SK-N-SH (cell line): Measurements from ENCODE around the gene TSPAN11. TPM values are rescaled to one million over a fixed set of nuclear protein-coding genes. Genes with fewer than 3 reads are reported as not detected.

Experiments used
- CTCF ChIA-PET: fragments of 300-600, 350-600 bp; formaldehyde crosslinking; extraction: SDS; loops from one replicate; lab custom pipeline; 2021; lab: Yijun Ruan, JAX
- POLR2A ChIA-PET: fragments of 350-600 bp; sonication (Branson Sonifier 250); formaldehyde crosslinking; extraction: SDS; loops from one replicate; lab custom pipeline; 2020; ENCODE audit warnings: antibody characterized with exemption, inconsistent platforms; lab: Yijun Ruan, JAX
- DNase-seq: peaks from one replicate; pipeline ENCODE4 v3.0.0; 2012
- H2AFZ ChIP-seq: fragments of 200-600 bp; sonication (generic); 2 replicates; pipeline ENCODE4 v1.8.1; 2016; ENCODE audit warnings: antibody characterized with exemption, mild to moderate bottlenecking, low read depth
- H3F3A ChIP-seq: fragments of 200-600 bp; sonication (generic); replicated peaks from 2 replicates; pipeline ENCODE3; 2016; ENCODE audit warnings: antibody characterized with exemption, mild to moderate bottlenecking; ENCODE audit not compliant: insufficient read depth
- H3K27ac ChIP-seq, 2 experiments: fragments of 200-500 bp in 1 of 2; fragments of 200-600 bp in 1 of 2; sonication (Bioruptor generic) in 1 of 2; sonication (generic), shearing (Covaris generic) in 1 of 2; 2 replicates each; pipeline versions ENCODE4 v1.5.1 to v1.6.1; 2014 to 2016; ENCODE audit warnings: low read depth in 2 of 2, inconsistent platforms in 1 of 2, low read length in 1 of 2, mild to moderate bottlenecking in 1 of 2, mixed read lengths in 1 of 2
- H3K27me3 ChIP-seq: fragments of 200-600 bp; sonication (generic), shearing (Covaris generic); 2 replicates; pipeline ENCODE4 v1.6.1; 2016; ENCODE audit warnings: mixed run types; ENCODE audit not compliant: insufficient read depth
- H3K36me3 ChIP-seq, 2 experiments: fragments of 200-500 bp in 1 of 2; fragments of 200-600 bp in 1 of 2; sonication (Bioruptor generic) in 1 of 2; sonication (generic) in 1 of 2; replicated peaks in 1 of 2; 2 replicates each; pipeline versions ENCODE3 to v1.5.1; 2014 to 2016; ENCODE audit warnings: low read length in 1 of 2, mild to moderate bottlenecking in 1 of 2; ENCODE audit not compliant: insufficient read depth in 2 of 2, control insufficient read depth in 1 of 2
- H3K4me1 ChIP-seq, 2 experiments: fragments of 200-500 bp in 1 of 2; fragments of 200-600 bp in 1 of 2; sonication (Bioruptor generic) in 1 of 2; sonication (generic), shearing (Covaris generic) in 1 of 2; 2 replicates each; pipeline versions ENCODE4 v1.5.1 to v1.6.1; 2014 to 2016; ENCODE audit warnings: low read depth in 1 of 2, low read length in 1 of 2, mixed run types in 1 of 2; ENCODE audit not compliant: insufficient read depth in 2 of 2, control insufficient read depth in 1 of 2
- H3K4me2 ChIP-seq: fragments of 200-600 bp; sonication (generic), shearing (Covaris generic); 2 replicates; pipeline ENCODE4 v1.6.1; 2017; ENCODE audit warnings: mixed run types
- H3K4me3 ChIP-seq, 2 experiments: fragments of 200-500 bp in 1 of 2; fragments of 200-600 bp in 1 of 2; sonication (Bioruptor generic) in 1 of 2; sonication (generic), shearing (Covaris generic) in 1 of 2; 2 replicates each; pipeline versions ENCODE4 v1.5.1 to v1.8.1; 2014 to 2016; ENCODE audit warnings: low read depth in 2 of 2, inconsistent platforms in 1 of 2, low read length in 1 of 2, mild to moderate bottlenecking in 1 of 2, mixed read lengths in 1 of 2, moderate library complexity in 1 of 2
- H3K79me2 ChIP-seq: fragments of 200-600 bp; sonication (generic); 2 replicates; pipeline ENCODE4 v1.8.1; 2017; ENCODE audit warnings: mild to moderate bottlenecking; ENCODE audit not compliant: insufficient read depth
- H3K9ac ChIP-seq: fragments of 200-600 bp; sonication (generic); 2 replicates; pipeline ENCODE4 v1.6.1; 2017; ENCODE audit warnings: mixed run types
- H3K9me2 ChIP-seq: fragments of 200-600 bp; sonication (generic); 2 replicates; pipeline ENCODE4 v1.6.1; 2017; ENCODE audit warnings: mixed run types
- H3K9me3 ChIP-seq: fragments of 200-600 bp; sonication (generic); 2 replicates; pipeline ENCODE4 v1.6.1; 2017; ENCODE audit warnings: mixed run types, mild to moderate bottlenecking, moderate library complexity
- H4K20me1 ChIP-seq: fragments of 200-600 bp; sonication (generic); 2 replicates; pipeline ENCODE4 v1.6.1; 2017; ENCODE audit warnings: mild to moderate bottlenecking, mixed run types; ENCODE audit not compliant: insufficient read depth
- CHD2 ChIP-seq: fragments of 150-350 bp; IDR thresholded peaks from 2 replicates; pipeline ENCODE4 v1.6.1; 2018; ENCODE audit warnings: low read length; ENCODE audit not compliant: partially characterized antibody
- FOSL2 ChIP-seq: IDR thresholded peaks from 2 replicates; pipeline ENCODE4 v1.4.0; 2012; ENCODE audit warnings: low read depth, mild to moderate bottlenecking, moderate library complexity, borderline replicate concordance
- GATA2 ChIP-seq: sonication (generic); formaldehyde crosslinking; IDR thresholded peaks from 2 replicates; pipeline ENCODE4 v1.5.0; 2020; ENCODE audit warnings: mild to moderate bottlenecking, missing genetic modification reagents
- MAX ChIP-seq: IDR thresholded peaks from 2 replicates; pipeline ENCODE4 v1.4.0; 2012; ENCODE audit warnings: low read depth
- NFIC ChIP-seq: IDR thresholded peaks from 2 replicates; pipeline ENCODE4 v1.4.0; 2012; ENCODE audit warnings: borderline replicate concordance
- PBX3 ChIP-seq: IDR thresholded peaks from 2 replicates; pipeline ENCODE4; 2012
- POLR2AphosphoS5 ChIP-seq: IDR thresholded peaks from 2 replicates; pipeline ENCODE4 v1.6.1; 2012; ENCODE audit warnings: low read depth, low read length
- RAD21 ChIP-seq: IDR thresholded peaks from 2 replicates; pipeline ENCODE4 v1.6.1; 2012; ENCODE audit warnings: mild to moderate bottlenecking, low read length
- RCOR1 ChIP-seq: fragments of 150-350 bp; IDR thresholded peaks from 2 replicates; pipeline ENCODE4 v1.6.1; 2017; ENCODE audit warnings: antibody characterized with exemption, low read length
- RFX5 ChIP-seq: IDR thresholded peaks from 2 replicates; pipeline ENCODE4 v1.6.1; 2012; ENCODE audit warnings: mild to moderate bottlenecking, improper control_type of control experiment, low read length
- RXRA ChIP-seq: IDR thresholded peaks from 2 replicates; pipeline ENCODE4 v1.4.0; 2012; ENCODE audit warnings: low read depth, mild to moderate bottlenecking, borderline replicate concordance
- SIN3A ChIP-seq: IDR thresholded peaks from 2 replicates; pipeline ENCODE4 v1.6.1; 2012; ENCODE audit warnings: low read depth, mild to moderate bottlenecking, low read length, moderate library complexity, borderline replicate concordance
- SMC3 ChIP-seq: IDR thresholded peaks from 2 replicates; pipeline ENCODE4 v1.6.1; 2012; ENCODE audit warnings: low read depth, low read length, improper control_type of control experiment
- TAF1 ChIP-seq: IDR thresholded peaks from 2 replicates; pipeline ENCODE4 v1.6.1; 2012; ENCODE audit warnings: low read depth, mild to moderate bottlenecking, low read length, moderate library complexity, borderline replicate concordance
- TCF12 ChIP-seq: IDR thresholded peaks from 2 replicates; pipeline ENCODE4 v1.4.0; 2012
- TEAD4 ChIP-seq: IDR thresholded peaks from 2 replicates; pipeline ENCODE4 v1.4.0; 2012; ENCODE audit warnings: mild to moderate bottlenecking, borderline replicate concordance; ENCODE audit not compliant: insufficient read depth
- YY1 ChIP-seq: IDR thresholded peaks from 2 replicates; pipeline ENCODE4 v1.4.0; 2012; ENCODE audit warnings: low read depth, mild to moderate bottlenecking
- WGBS: methylation state at CpG from one replicate; pipeline ENCODE4 v1.1.6; 2017; ENCODE audit warnings: low lambda C conversion rate; 5-methylcytosine and 5-hydroxymethylcytosine counted together
- polyA plus RNA-seq, 3 experiments: library from polyadenylated mRNA; depleted of rRNA; stranded (reverse); fragments of >200 nt; gene quantifications; 2 replicates each; pipeline ENCODE4 v1.2.3, GENCODE V29; 2012
- TF ChIP-seq, protein P1 (sequence below): IDR thresholded peaks from 2 replicates; pipeline ENCODE4 v1.4.0; 2012; ENCODE audit warnings: low read depth, borderline replicate concordance

TSPAN11 gene
- polyA plus RNA-seq, 1 of the 3 experiments (the other 2 are of a cell fraction): 6.4 TPM

DNA sequence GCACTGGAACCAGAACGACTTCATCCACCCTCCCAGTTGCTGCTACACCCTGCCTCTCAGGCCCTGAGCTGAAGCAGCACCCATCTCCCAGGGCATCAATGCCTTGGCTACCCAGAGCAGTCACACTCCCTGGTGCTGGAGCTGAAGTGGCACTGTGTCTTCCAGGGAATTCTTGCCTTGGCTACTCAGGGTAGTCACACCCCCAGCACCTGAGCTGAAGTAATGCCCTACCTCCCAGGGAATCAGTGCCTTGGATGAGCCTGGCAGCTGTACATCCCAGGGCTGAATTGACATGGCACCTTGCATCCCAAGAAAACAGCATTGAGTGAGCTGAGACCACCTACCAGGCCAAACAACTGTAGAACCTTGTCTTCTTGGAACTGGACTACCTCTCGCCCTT, 41.2 kb upstream of the TSPAN11 start:
- 0% methylated on average over 1 of the region's 2 CpGs for WGBS
- H3K9me3 ChIP-seq: peaks cover 8% of the 10 kb centered on the region; the same call in 1 of the 2 replicates

DNA sequence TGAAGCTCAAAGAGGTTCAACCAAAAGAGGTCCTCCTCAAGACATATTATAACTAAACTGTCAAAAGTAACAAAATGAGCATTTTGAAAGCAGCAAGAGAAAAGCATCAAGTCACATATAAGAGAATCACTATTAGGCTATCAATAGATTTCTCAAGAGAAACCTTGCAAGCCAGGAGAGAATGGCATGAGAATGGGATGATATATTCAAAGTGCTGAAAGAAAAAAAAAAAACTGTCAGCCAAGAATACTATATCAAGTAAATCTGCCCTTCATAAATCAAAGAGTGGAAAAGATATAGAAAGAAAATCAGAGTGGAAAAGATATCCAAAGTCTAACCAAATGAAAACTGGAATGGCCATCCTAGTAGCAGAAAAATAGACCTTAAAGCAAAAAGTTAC, 39.3 kb upstream of the TSPAN11 start:
- H3K4me3 ChIP-seq: no peak overlapping the region
- H3K27ac ChIP-seq: no peak overlapping the region
- H2AFZ ChIP-seq: no peak overlapping the region
- no peaks in the 10 kb centered on the region for H3F3A ChIP-seq
- H3K36me3 ChIP-seq: no peaks in the 10 kb centered on the region
- H3K27me3 ChIP-seq: no peaks in the 10 kb centered on the region
- peaks cover 8% of the 10 kb centered on the region; the same call in 1 of the 2 replicates for H3K9me3 ChIP-seq
- H3K9ac ChIP-seq: no peak overlapping the region
- no peaks in the 10 kb centered on the region for H3K4me1 ChIP-seq
- DNase-seq: no peak
- H4K20me1 ChIP-seq: no peaks in the 10 kb centered on the region
- H3K4me2 ChIP-seq: no peak overlapping the region
- CTCF ChIA-PET: interaction anchor here (1.1 kb wide), 1 partner anchor 40 kb away, joined by 3 read pairs; no protein-coding TSS in a partner anchor
- TF ChIP-seq RAD21: no peak
- TF ChIP-seq, all 33 proteins: peak for 0
- Histone ChIP-seq H3K9me2 (no peaks in the 10 kb centered on the region), H3K79me2 (no peaks in the 10 kb centered on the region)
- POLR2A ChIA-PET: no interaction called here

More for the DNA sequence above, 41.2 kb upstream of the TSPAN11 start:
- Histone ChIP-seq H3F3A (no peaks in the 10 kb centered on the region), H2AFZ (no peak overlapping the region), H3K9me2 (no peaks in the 10 kb centered on the region), H3K27me3 (no peaks in the 10 kb centered on the region), H3K4me2 (no peak overlapping the region)
- ChIA-PET CTCF (interaction anchor here (0.8 to 2.9 kb wide), 4 partner anchors 9 to 355 kb away, joined by 3 to 20 read pairs (median 4); no protein-coding TSS in a partner anchor), POLR2A (no interaction called here)
- no peak for TF ChIP-seq RFX5
- no peak for TF ChIP-seq POLR2AphosphoS5
- no peak for TF ChIP-seq SIN3A
- TF ChIP-seq RXRA: no peak
- TF ChIP-seq NFIC: no peak
- no peak for TF ChIP-seq RAD21
- no peak for TF ChIP-seq TCF12
- TF ChIP-seq MAX: no peak
- TF ChIP-seq CHD2: no peak
- TF ChIP-seq TEAD4: no peak
- no peak for TF ChIP-seq GATA2 (CRISPR knock-in tag)
- TF ChIP-seq RCOR1: no peak
- TF ChIP-seq PBX3: no peak
- TF ChIP-seq, protein P1, sequence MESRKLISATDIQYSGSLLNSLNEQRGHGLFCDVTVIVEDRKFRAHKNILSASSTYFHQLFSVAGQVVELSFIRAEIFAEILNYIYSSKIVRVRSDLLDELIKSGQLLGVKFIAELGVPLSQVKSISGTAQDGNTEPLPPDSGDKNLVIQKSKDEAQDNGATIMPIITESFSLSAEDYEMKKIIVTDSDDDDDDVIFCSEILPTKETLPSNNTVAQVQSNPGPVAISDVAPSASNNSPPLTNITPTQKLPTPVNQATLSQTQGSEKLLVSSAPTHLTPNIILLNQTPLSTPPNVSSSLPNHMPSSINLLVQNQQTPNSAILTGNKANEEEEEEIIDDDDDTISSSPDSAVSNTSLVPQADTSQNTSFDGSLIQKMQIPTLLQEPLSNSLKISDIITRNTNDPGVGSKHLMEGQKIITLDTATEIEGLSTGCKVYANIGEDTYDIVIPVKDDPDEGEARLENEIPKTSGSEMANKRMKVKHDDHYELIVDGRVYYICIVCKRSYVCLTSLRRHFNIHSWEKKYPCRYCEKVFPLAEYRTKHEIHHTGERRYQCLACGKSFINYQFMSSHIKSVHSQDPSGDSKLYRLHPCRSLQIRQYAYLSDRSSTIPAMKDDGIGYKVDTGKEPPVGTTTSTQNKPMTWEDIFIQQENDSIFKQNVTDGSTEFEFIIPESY: no peak
- no peak for TF ChIP-seq YY1
- no peak for TF ChIP-seq FOSL2
- TF ChIP-seq SMC3: no peak
- no peak for TF ChIP-seq TAF1
- TF ChIP-seq, all 33 proteins: peak for 0
- no peak overlapping the region for H3K9ac ChIP-seq
- H3K27ac ChIP-seq: no peak overlapping the region
- H3K4me1 ChIP-seq: no peaks in the 10 kb centered on the region
- no peaks in the 10 kb centered on the region for H3K36me3 ChIP-seq
- DNase-seq: no peak
- H4K20me1 ChIP-seq: no peaks in the 10 kb centered on the region
- H3K79me2 ChIP-seq: no peaks in the 10 kb centered on the region
- H3K4me3 ChIP-seq: no peak overlapping the region
